Activated T-helper 1 cell treated with anti-CD3 and anti-CD28 coated beads, Interleukin-2, amount 50 U/mL, for 16 hours (primary cell): ENCODE results near the gene AHDC1.

Source experiments
- DNase-seq, 2 donors: peaks; one replicate each; pipeline ENCODE4 v3.0.0-alpha.2; 2020; ENCODE audit warnings: low read depth in 1 of 2, low spot score in 1 of 2

AHDC1 gene

GRCh38 chr1:27614625-27615344 is 10.8 kb upstream of the AHDC1 start:
- DNase-seq = no peak

- no peak for DNase-seq
Measured at GRCh38 chr1:27614043-27614624, 10.2 kb upstream of the AHDC1 start.

GRCh38 chr1:27612718-27613117 is 8.8 kb upstream of the AHDC1 start:
- DNase-seq = no peak

DNA sequence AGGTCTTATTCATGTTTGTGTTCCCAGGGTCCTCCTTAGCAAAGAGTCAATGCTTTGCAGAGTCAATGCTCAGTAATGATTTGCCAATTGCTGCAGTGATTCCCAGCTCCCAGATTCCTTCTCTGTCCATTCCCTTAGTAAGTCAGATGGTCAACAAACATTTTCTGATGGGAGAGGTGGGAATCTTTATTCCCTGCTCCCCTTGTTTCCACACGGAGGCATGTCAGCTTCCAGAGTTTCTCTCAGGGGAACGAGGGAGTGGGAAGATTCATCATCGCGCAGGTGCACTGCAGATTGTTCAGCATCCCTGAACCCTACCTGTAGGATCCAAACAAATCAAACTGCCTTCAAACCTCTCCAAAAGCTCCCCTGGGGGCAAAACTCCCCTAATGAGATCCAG is 7.5 kb upstream of the AHDC1 start:
- no peak for DNase-seq

GRCh38 chr1:27609618-27610240 is 5.8 kb upstream of the AHDC1 start:
- no peak for DNase-seq

GRCh38 chr1:27609210-27609555 is 5.2 kb upstream of the AHDC1 start:
- no peak for DNase-seq

DNA sequence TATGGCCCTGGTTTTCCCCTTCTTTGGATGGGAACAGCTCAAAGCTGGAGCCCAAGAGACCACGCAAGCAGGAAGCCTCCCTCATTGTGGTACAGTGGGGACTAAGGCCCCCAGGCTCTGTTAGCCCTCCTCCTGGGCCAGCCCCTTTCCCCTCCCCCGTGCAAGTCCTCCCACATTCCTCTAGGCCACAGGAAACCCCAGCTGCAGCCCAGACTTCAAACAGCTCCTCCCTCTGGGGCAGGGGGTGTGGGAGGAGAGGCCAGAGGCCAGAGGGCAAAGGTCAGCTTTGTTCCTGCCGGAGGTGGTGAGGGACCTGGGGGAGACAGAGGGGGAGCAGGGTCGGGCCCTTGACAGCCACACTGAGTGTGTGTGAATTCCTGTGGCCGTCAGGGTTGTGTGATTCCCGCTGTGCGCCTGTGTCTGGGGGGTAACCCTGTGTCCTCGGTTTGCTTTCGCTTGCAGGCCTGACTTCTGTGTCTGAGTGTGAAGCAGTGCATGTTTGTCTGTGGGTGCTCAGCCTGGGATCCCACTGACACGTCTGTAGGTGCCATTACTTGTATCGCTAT is 3.4 kb upstream of the AHDC1 start:
- DNase-seq = no peak

DNA sequence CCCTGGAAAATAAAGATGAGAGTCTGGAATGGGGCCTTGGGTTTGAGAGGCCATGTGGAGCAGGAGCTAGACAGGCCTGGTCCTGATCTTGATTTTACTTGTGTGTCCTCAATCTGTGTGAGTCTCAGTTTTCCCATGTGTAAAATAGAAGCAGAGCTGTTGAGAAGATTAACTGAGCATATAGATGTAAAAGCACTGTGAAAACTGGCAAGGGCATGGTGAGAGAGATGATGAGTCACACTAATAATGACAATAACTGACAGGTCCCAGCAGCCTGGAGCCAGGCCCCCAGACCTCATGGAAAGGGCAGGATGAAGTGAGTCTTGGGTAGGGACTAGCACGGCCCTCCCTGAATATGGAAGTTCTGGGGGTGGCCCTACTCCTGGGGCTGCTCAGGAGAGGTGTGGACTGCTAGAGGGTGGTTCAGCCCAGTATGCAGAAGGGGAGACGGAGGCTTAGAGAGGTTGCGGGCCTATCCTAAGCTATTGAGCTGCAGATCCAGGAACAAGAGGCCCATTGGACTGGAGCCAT is 2.8 kb upstream of the AHDC1 start:
- DNase-seq = no peak

- peak in 1 of 2 donors; percentile 37 for DNase-seq
Measured at GRCh38 chr1:27605796-27606707, 2.1 kb upstream of the AHDC1 start.

DNA sequence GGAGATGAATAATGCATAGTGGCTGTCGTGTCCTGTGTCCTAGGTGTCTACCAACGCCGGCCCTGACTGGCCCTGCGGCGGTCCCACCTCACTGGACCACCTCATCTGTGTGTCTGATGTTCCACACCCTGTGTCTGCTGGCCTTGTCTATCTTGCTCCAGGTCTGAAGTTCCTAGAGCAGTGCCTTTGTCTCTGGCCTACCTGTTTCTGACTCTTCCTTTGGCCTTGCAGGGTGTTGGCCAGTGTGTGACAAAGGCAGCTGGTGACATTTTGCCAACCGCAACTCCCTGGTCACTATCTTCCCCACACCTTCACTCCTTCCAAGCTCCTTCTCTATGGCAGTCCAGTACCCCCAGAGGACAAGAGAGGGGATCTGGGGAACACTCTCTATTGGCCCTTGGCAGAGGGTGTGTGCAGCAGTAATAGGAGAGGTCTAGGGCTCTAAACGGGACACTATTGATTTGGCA is 1.4 kb upstream of the AHDC1 start:
- DNase-seq = no peak

DNA sequence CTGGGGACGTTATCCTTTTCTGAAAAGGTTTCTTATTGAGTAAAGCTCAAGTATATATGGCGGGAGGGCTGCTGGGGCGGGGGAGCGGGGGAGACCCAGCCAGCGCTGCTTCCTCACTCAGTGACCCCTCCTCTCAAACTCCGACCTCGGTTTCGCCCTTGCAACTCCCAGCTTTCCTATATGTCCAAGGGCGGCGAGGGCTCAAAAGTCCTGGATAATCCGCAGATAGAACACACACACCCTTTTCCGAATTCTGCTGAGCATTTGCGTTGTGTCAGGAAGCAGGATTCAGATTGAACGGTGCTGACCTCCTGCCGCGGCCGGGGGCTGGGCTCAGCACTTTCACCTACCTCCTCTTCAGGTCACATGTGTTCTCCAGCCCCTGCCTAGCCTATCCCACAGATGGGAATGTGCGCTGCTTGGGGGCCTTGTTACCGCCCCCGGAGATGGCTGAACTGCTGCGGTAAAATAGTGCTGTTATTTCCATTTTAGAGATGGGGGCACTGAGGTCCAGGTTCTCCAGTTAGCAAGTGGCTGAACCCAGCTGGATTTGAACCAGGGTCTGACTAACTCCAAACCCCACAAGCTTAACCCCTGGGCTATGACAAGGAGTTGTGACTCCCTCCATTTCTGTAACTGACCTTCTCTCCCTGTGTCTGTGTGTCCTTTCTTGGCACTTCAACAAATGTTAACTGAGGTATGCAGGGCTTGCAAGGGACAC is 795 bp upstream of the AHDC1 start:
- no peak for DNase-seq

DNA sequence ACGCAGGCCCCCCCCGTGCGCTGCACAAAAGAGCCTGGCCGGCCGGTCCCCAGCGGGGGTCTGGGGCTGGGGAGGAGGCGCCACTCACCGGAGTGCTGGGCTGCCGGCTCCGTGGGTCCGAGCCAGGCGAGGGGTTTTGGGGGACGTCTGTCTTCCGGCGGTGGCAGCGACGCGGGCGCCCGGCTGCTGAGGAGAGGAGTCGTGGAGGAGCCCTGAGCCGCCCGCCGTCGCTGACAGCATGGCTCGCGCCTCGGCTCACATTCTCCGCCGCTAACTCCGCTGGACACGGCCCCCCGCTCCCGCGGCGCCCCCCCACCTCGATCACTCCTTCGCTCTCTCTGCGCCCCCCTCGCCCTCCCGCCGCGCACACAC is 649 bp downstream of the AHDC1 start:
- DNase-seq = no peak

GRCh38 chr1:27602462-27603308 is 1.3 kb downstream of the AHDC1 start:
- DNase-seq = peak in 1 of 2 donors; percentile 17

- DNase-seq = no peak
Measured at GRCh38 chr1:27601771-27602461, 2.0 kb downstream of the AHDC1 start.

GRCh38 chr1:27601321-27601770 is 2.6 kb downstream of the AHDC1 start:
- DNase-seq = no peak

- no peak for DNase-seq
Measured at GRCh38 chr1:27600498-27601175, 3.3 kb downstream of the AHDC1 start.

- DNase-seq = no peak
Measured at GRCh38 chr1:27599605-27600497, 4.1 kb downstream of the AHDC1 start.
